Mucosa of stomach (tissue), 1 donor: ENCODE measurements around the gene UBQLN4.

Source experiments
- H3K27me3 ChIP-seq: one replicate; pipeline ENCODE4 v1.7.0; 2013; ENCODE audit warnings: mild to moderate bottlenecking, low read length; ENCODE audit not compliant: control insufficient read depth, insufficient read depth
- H3K36me3 ChIP-seq: one replicate; pipeline ENCODE4 v1.7.0; 2013; ENCODE audit warnings: low read length; ENCODE audit not compliant: control insufficient read depth, insufficient read depth
- H3K4me1 ChIP-seq: one replicate; pipeline ENCODE4 v1.7.0; 2013; ENCODE audit warnings: mild to moderate bottlenecking, low read length; ENCODE audit not compliant: control insufficient read depth, insufficient read depth
- H3K4me3 ChIP-seq: one replicate; pipeline ENCODE4 v1.7.0; 2013; ENCODE audit warnings: low read length
- H3K9ac ChIP-seq: one replicate; pipeline ENCODE4 v1.7.0; 2013; ENCODE audit warnings: mild to moderate bottlenecking, low read length, moderate library complexity
- H3K9me3 ChIP-seq: one replicate; pipeline ENCODE4 v1.7.0; 2013; ENCODE audit warnings: mild to moderate bottlenecking, low read length, moderate library complexity; ENCODE audit not compliant: control insufficient read depth
- donor health status: Pancreatic carcinoma.

UBQLN4 gene

GRCh38 chr1:156090138-156090839 lies 36.7 kb upstream of the UBQLN4 start:
- H3K36me3 ChIP-seq = no peaks in the 10 kb centered on the region
- no peaks in the 10 kb centered on the region for H3K27me3 ChIP-seq
- H3K9me3 ChIP-seq = no peaks in the 10 kb centered on the region
- no peak overlapping the region for H3K9ac ChIP-seq
- peaks cover 4% of the 10 kb centered on the region for H3K4me1 ChIP-seq
- no peak overlapping the region for H3K4me3 ChIP-seq

GRCh38 chr1:156089704-156090103 lies 36.1 kb upstream of the UBQLN4 start:
- Histone ChIP-seq H3K9me3 (no peaks in the 10 kb centered on the region), H3K9ac (no peak overlapping the region), H3K4me1 (peaks cover 4% of the 10 kb centered on the region), H3K4me3 (no peak overlapping the region), H3K27me3 (no peaks in the 10 kb centered on the region), H3K36me3 (no peaks in the 10 kb centered on the region)

GRCh38 chr1:156086256-156086662 lies 32.7 kb upstream of the UBQLN4 start:
- no peaks in the 10 kb centered on the region for H3K27me3 ChIP-seq
- H3K9ac ChIP-seq = no peak overlapping the region

GRCh38 chr1:156083800-156084790 lies 30.5 kb upstream of the UBQLN4 start:
- Histone ChIP-seq H3K27me3 (no peaks in the 10 kb centered on the region), H3K9me3 (no peaks in the 10 kb centered on the region), H3K4me3 (no peak overlapping the region), H3K4me1 (peaks cover 6% of the 10 kb centered on the region), H3K36me3 (no peaks in the 10 kb centered on the region), H3K9ac (peak overlapping the region; percentile 25)

More at GRCh38 chr1:156086256-156086662, 32.7 kb upstream of the UBQLN4 start:
- Histone ChIP-seq H3K36me3 (no peaks in the 10 kb centered on the region), H3K9me3 (no peaks in the 10 kb centered on the region), H3K4me1 (peaks cover 10% of the 10 kb centered on the region), H3K4me3 (no peak overlapping the region)

DNA sequence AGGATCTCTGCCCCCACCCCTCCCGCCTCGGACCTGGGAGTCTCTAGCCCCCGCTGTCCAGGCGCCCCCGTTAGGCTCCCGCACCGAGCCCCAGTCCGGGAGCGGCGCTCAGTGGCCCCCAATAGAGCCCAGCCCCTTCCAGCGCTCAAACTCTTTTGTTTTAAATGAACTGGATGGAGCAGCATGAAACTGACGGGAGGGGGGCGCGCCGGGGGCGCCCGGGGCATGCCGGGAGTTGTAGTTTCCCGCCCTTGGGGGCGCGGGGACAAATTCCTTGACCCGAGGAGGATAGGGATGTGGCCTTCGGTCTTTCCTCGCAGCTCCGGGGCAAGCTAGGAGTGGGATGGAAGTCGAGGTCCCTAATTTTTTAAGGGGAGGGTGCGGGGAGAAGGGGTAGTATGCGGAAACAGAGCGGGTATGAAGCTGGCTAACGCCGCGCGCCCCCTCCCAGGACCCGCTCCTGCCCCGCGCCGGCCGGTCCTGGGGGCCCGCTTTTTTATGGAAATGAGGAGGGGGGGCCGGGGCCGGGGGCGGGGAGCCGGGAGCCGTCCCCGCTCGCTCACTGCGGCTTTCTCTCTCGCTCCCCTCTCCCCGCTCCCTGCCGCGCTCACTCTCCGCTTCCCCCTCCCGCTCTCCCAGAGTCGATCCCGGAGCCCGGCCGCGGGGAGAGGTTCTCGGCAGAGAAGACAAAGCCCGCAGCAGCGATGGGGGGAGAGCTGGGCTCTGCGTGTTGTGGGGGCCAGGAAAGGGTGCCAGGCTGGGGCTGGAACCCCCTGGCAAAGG lies 28.9 kb upstream of the UBQLN4 start, which contains the start of gene MEX3A:
TSS of gene MEX3A (minus strand) at position 157 of the 783 bp plus-strand sequence. CDS start 467 bp downstream, outside the sequence.
- Histone ChIP-seq H3K4me1 (peaks cover 11% of the 10 kb centered on the region), H3K4me3 (peak within 1 kb of the TSS; percentile 31), H3K9ac (peak within 1 kb of the TSS; percentile 64), H3K36me3 (no peaks in the 10 kb centered on the region), H3K27me3 (no peaks in the 10 kb centered on the region), H3K9me3 (no peaks in the 10 kb centered on the region)

GRCh38 chr1:156081917-156082308 lies 28.3 kb upstream of the UBQLN4 start:
- Histone ChIP-seq H3K4me3 (no peak overlapping the region), H3K9ac (peak overlapping the region; percentile 64)

DNA sequence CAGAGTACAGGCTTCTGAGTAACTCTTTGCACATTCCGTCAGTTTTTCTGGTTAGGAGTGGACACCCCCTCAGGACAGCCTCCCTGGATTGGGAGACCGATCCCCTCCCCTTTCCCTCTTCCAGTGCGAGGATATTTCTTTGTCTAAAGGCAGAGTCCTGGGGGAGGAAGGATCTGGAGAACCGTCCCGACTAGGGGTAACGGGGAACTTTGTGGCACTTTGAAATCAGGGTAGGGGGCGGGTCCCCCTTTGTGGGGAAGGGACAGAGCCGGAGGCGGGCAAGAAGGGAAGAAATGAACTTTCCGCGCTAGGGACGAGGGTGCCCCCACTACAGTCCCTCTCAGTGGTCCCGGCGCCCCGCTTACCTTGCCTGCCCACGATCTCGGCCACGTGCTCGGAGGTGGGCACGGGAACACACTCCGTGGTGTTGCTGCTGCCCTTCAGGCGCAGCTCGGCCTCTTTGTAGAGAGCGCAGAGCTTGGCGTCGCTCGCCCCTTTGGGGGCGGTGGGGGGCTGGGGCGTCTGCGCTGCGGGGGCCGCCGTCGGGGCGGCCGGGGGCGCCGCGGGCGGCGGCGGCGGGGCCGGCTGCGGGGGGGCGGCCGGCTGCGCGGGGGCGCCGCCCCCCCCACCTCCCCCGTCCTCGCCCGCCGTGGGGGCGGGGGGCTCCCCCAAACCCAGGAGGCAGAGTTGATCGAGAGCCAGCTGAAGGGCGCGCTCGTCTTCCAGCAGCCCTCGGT lies 27.8 kb upstream of the UBQLN4 start:
- no peak overlapping the region for H3K4me3 ChIP-seq
- H3K27me3 ChIP-seq = no peaks in the 10 kb centered on the region
- H3K9ac ChIP-seq = peak overlapping the region; percentile 64
- no peaks in the 10 kb centered on the region for H3K36me3 ChIP-seq
- H3K4me1 ChIP-seq = peaks cover 11% of the 10 kb centered on the region
- no peaks in the 10 kb centered on the region for H3K9me3 ChIP-seq

More at GRCh38 chr1:156081917-156082308, 28.3 kb upstream of the UBQLN4 start:
- H3K4me1 ChIP-seq = peaks cover 11% of the 10 kb centered on the region
- H3K27me3 ChIP-seq = no peaks in the 10 kb centered on the region
- no peaks in the 10 kb centered on the region for H3K36me3 ChIP-seq
- H3K9me3 ChIP-seq = no peaks in the 10 kb centered on the region

DNA sequence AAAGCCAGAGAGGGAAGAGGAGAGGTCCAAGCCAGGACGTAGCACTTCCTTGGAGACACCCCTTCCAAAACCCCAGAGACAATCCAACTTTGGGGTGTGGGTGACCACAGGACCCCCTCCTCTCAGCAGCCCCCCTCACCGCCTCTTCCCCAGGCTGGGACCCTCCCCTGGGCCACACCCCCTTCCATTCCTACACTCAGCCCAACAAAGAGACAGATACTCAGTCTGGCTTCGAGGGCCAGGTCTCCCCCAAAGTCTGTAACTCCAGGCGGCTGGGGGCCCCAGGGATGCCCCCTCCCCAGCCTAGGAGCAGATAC lies 27.2 kb upstream of the UBQLN4 start:
- Histone ChIP-seq H3K9me3 (no peaks in the 10 kb centered on the region), H3K4me1 (peaks cover 15% of the 10 kb centered on the region), H3K27me3 (no peaks in the 10 kb centered on the region), H3K9ac (no peak overlapping the region), H3K4me3 (no peak overlapping the region), H3K36me3 (no peaks in the 10 kb centered on the region)

- Histone ChIP-seq H3K4me3 (no peak overlapping the region), H3K27me3 (no peaks in the 10 kb centered on the region), H3K9me3 (no peaks in the 10 kb centered on the region), H3K4me1 (peaks cover 17% of the 10 kb centered on the region), H3K9ac (no peak overlapping the region), H3K36me3 (no peaks in the 10 kb centered on the region)
These were observed 26.8 kb upstream of the UBQLN4 start for GRCh38 chr1:156080241-156080862.

DNA sequence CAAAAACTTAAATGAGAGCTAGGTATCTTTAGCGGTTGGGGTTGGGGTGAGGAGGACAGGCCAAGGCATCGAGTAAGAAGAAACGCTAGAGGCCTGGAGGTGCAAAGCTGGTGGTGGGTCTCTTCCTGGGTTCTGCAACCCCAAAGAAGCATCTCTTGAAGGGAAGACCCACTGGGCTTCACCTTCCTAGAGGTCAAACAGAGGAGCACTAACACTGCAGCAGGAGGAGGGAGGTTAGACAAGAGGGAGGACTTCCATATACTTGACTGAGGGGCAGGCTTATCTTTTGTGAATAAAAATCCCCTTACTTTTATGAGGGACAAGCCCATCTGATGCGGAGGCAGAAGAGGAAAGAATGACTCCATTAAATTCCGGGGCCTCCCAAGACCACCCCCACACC lies 26.2 kb upstream of the UBQLN4 start:
- peaks cover 17% of the 10 kb centered on the region for H3K4me1 ChIP-seq
- no peaks in the 10 kb centered on the region for H3K36me3 ChIP-seq
- H3K27me3 ChIP-seq = no peaks in the 10 kb centered on the region
- H3K9me3 ChIP-seq = no peaks in the 10 kb centered on the region
- no peak overlapping the region for H3K9ac ChIP-seq
- H3K4me3 ChIP-seq = no peak overlapping the region

DNA sequence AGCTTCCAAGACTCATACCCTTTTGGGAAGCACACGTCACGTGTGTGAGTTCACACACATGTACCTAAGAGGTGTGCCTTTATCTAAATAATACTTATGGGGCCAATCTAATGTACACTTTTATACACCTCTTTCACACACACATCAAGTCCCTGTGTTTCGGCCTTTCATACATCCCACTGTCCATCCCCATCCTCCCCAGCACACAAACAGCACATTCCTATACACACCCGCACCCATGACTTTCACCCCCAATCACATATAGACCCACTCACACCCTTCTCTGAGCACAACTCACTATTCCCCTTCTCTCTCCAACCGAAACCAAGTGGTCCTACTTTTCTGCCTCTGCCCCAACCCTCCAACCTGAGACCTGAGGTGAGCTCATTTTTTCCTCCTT lies 25.1 kb upstream of the UBQLN4 start:
- no peaks in the 10 kb centered on the region for H3K9me3 ChIP-seq
- H3K9ac ChIP-seq = no peak overlapping the region
- no peaks in the 10 kb centered on the region for H3K36me3 ChIP-seq
- no peaks in the 10 kb centered on the region for H3K27me3 ChIP-seq
- H3K4me3 ChIP-seq = no peak overlapping the region
- peaks cover 17% of the 10 kb centered on the region for H3K4me1 ChIP-seq
